Stimulated activated CD8-positive, alpha-beta memory T cell treated with anti-CD3 and anti-CD28 coated beads, Interleukin-7, amount 100 ng/mL, for 4 hours (primary cell): Measurements from ENCODE around the gene C17orf113.

Experiments used
- DNase-seq, 2 donors: peaks; one replicate each; pipeline ENCODE4 v3.0.0-alpha.2; 2020; ENCODE audit warnings: low read depth in 2 of 2

C17orf113 gene

GRCh38 chr17:42050393-42051012, at the start of gene C17orf113:
TSS of gene C17orf113 (minus strand) at chr17:42050601. CDS start at chr17:42043376, 7,225 bp downstream.
- peak in 1 of 2 donors; percentile 50 for DNase-seq

GRCh38 chr17:42098730-42099399, 48.5 kb upstream of the C17orf113 start:
- no peak for DNase-seq

DNA sequence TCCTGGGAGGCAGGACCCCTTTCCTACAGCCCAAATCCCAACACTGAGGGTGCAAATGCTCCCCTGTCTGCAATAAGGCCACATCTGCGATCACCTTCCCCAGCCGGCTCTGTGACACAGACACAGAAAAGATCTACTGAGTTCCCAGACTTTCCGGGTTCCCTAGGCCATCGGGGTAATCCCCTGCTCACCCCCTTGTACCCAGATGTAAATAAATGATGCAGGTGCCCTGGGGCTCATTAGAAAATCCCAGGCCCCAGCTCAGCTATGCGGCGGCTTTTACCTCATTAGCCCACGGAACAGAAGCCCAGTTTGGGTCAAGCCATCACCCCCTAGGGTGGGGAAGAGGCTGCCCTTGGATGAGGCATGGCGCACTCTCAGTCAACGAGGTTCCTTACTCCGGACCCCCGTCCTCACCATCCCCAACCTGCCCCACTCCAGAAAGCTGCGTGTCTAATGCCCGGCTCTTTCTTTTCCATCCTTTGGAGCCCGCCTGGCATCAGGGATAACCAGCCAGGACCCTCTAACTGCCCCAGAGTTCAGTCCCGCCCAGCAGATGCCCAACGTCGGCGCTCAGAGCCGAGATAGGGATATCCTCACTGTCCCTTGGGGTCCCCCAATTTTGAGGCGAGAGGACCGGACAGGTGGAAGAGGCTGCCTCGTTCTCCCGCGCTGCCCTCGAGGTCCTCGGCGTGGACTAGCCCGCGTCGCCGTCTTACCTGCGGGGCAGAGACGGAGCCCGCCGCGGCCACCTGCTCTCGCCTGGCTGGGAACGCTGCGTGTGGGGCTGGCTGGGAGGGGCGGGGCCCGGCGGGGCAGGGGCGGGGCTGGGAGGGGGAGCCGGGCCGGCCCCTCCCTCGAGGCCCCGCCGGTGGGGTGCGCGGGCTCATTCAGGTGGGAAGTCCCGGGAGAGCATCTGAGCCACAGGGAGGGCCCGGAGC, 47.6 kb upstream of the C17orf113 start, which contains the start of gene ZNF385C:
Gene ZNF385C, minus strand, starts transcription at position 783 of the 941 bp plus-strand sequence. CDS start 35,417 bp downstream, outside the sequence.
- peak in 1 of 2 donors; percentile 27 for DNase-seq

DNA sequence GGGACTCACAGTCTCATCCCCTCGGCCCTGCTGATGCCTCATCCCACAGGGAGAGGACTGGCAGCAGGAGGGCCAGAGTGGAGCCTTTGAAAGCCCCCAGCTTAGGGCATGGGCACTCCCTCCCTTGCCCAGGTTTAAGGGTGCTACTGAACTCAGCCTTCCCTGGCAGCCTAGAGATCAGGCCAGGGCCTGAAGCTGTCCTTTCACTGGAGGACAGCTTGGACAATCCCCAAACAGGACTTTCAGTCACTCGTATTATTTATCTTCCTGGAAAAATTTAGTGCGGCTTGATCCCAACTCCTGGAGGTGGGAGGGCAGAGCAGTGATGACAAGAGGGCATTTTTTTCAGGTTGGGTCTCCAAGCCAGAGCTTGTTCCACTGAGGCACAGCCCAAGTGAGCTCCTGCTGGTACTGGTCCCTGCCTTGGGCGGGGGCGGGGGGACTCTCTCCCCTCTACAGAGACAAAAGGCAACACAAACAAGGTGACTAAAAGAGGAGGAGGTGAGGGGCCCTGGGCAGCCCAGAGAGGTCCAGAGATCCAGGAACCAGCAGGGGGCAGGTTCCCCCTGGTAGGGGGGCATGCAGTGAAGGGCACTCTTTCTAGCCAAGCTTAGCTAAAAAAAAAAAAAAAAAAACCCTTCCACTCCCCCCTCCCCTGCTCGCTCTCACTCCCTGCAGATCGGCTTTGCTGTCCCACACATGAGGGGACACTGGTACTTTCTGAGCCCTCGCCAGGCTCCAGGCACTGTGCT, 46.1 kb upstream of the C17orf113 start:
- no peak for DNase-seq

- DNase-seq, result no peak
These were observed 44.1 kb upstream of the C17orf113 start for GRCh38 chr17:42094375-42095069.

DNA sequence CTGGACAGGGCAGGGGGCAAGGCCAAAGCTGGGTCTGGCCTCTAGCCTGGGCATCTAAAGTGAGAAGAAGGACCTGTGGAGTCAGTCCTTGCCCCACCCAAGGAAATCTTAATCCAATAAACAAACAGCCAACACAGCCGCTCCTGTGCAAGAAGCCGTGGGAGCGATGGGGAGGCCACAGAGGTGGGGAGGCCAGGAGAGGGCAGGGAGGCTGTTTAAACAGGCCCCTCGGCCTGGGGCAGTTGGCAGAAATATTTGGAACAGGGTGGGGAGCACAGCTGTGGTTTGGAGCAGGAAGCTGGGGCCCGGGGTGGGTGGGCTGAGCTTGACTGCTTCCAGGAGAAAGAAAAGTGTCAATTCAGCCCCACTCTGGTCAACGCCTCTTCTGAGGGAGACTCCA, 42.5 kb upstream of the C17orf113 start:
- no peak for DNase-seq

- no peak for DNase-seq
These were observed 40.8 kb upstream of the C17orf113 start for GRCh38 chr17:42090964-42091790.

GRCh38 chr17:42088736-42089135, 38.3 kb upstream of the C17orf113 start:
- no peak for DNase-seq

- DNase-seq, result no peak
These were observed 37.6 kb upstream of the C17orf113 start for GRCh38 chr17:42087736-42088705.

- DNase-seq, result no peak
These were observed 36.8 kb upstream of the C17orf113 start for GRCh38 chr17:42087042-42087701.

DNA sequence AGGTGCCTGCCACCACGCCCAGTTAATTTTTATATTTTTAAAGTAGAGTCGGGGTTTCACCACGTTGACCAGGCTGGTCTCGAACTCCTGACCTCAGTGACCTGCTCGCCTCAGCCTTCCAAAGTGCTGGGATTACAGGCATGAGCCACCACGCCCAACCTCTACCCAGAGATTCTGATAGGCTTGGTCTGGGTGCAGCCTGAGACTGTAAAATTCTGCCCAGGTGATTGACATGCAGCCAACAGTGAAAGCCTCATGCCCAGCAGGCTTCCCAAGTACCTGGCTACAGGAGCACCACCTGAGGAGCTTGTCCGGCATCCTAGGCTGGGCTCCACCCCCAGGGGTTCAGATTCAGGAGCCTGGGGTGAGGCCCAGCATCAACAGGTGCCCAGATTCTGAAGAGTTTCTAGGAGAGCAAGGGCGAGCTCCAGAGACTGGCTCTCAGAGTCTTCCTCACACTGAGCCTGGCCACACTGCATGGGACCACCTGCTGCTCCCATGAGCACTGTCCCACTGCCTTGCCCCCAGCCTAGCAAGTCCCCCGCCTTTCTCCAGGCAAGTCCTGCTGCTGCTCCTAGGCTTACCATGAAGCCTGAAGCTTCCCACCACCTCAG, 31.2 kb upstream of the C17orf113 start:
- DNase-seq, result no peak

GRCh38 chr17:42079541-42079940, 29.1 kb upstream of the C17orf113 start:
- DNase-seq, result no peak

GRCh38 chr17:42078396-42079043, 28.1 kb upstream of the C17orf113 start:
- no peak for DNase-seq

- no peak for DNase-seq
These were observed 27.4 kb upstream of the C17orf113 start for GRCh38 chr17:42077755-42078154.

DNA sequence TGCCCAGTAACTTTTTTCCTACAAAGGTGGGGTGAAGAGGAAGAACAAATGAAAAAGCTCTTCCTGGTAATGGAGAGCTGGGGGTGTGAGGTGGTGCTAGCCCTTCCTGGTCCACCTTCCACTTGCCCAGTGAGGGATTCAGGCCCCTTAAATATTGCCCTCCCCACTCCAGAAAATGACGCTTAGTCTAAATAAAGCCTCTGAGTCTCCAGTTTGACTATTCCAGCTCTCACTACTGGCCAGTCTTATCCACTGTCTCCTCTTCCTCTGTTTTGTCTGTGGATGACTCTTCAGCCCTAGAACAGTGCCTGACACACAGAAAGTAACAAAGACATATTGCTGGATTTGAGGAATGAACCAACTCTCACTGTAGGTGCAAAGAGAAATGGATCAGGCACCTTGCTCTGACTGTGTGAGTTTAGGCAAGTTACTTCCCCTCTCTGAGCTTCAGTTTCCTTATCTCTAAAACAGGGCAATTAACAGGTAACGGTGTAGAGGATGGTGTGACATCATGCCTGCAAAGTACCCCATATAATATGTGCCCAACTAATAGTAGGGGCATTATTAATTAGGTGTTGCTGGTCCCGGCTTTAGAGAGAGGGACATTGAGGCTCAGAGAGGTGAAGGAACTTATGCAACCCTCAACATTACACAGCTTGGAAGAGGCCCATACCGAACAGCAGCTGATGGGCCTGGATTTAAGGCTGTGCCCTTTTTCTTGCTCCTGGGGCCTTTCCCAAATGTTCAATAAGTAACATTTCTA, 26.6 kb upstream of the C17orf113 start:
- DNase-seq, result no peak

GRCh38 chr17:42075789-42076188, 25.4 kb upstream of the C17orf113 start:
- no peak for DNase-seq
